IMR-90 (cell line): ENCODE measurements around the gene SEC22A. TPM values are rescaled to one million over a fixed set of nuclear protein-coding genes. Genes with fewer than 3 reads are reported as not detected.

ENCODE experiments used
- ATAC-seq: fragments of 200-7000 bp; cut with Tn5 transposase; 2 replicates; pipeline ENCODE4 v1.9.1; 2020; ENCODE audit warnings: low read depth, mild to moderate bottlenecking, moderate library complexity
- BruUV-seq: library from RNA; stranded (reverse); fragments of 400-500 nt; replicated peaks from 2 replicates; lab custom pipeline; 2021; lab: Mats Ljungman, UMichigan
- CTCF ChIA-PET: fragments of 300-600 bp; formaldehyde crosslinking; extraction: SDS; loops from one replicate; lab custom pipeline; 2021; ENCODE audit warnings: antibody characterized with exemption; lab: Yijun Ruan, JAX
- POLR2A ChIA-PET: fragments of 300-600 bp; sonication (Branson Sonifier 250); formaldehyde crosslinking; loops from one replicate; lab custom pipeline; 2022; ENCODE audit warnings: antibody characterized with exemption; ENCODE audit not compliant: unreplicated experiment; lab: Charles Lee
- DNase-seq: peaks from one replicate; pipeline ENCODE4 v3.0.0; 2013
- H2AFZ ChIP-seq: replicated peaks from 2 replicates; pipeline ENCODE3; 2013; ENCODE audit warnings: low read length, mild to moderate bottlenecking; ENCODE audit not compliant: poor library complexity
- H2AK5ac ChIP-seq: 2 replicates; pipeline ENCODE4 v1.6.1; 2013; ENCODE audit warnings: low read depth, low read length, inconsistent platforms
- H2AK9ac ChIP-seq: replicated peaks from 2 replicates; pipeline ENCODE3; 2013; ENCODE audit warnings: mild to moderate bottlenecking, low read depth, low read length, moderate library complexity; ENCODE audit not compliant: poor library complexity
- H2BK120ac ChIP-seq: 2 replicates; pipeline ENCODE4 v1.6.1; 2013; ENCODE audit warnings: low read depth, low read length, inconsistent platforms
- H2BK15ac ChIP-seq: 3 replicates; pipeline ENCODE4 v1.6.1; 2013; ENCODE audit warnings: low read depth, low read length, inconsistent platforms
- H2BK20ac ChIP-seq: 2 replicates; pipeline ENCODE4 v1.6.1; 2013; ENCODE audit warnings: low read depth, mild to moderate bottlenecking, inconsistent platforms, low read length, moderate library complexity
- H2BK5ac ChIP-seq: 2 replicates; pipeline ENCODE4 v1.6.1; 2013; ENCODE audit warnings: mild to moderate bottlenecking, low read depth, low read length, inconsistent platforms; ENCODE audit not compliant: poor library complexity, severe bottlenecking
- H3K14ac ChIP-seq: replicated peaks from 2 replicates; pipeline ENCODE4 v1.6.1; 2013; ENCODE audit warnings: low read depth, low read length, inconsistent platforms
- H3K18ac ChIP-seq: 2 replicates; pipeline ENCODE4 v1.6.1; 2013; ENCODE audit warnings: low read depth, low read length, control low read depth
- H3K23ac ChIP-seq: 2 replicates; pipeline ENCODE4 v1.6.1; 2013; ENCODE audit warnings: low read depth, low read length, inconsistent platforms
- H3K27ac ChIP-seq: 2 replicates; pipeline ENCODE4 v1.5.1; 2013; ENCODE audit warnings: mild to moderate bottlenecking, control low read depth, low read length; ENCODE audit not compliant: insufficient read depth
- H3K27me3 ChIP-seq: 2 replicates; pipeline ENCODE4 v1.6.1; 2013; ENCODE audit warnings: low read length; ENCODE audit not compliant: control insufficient read depth, insufficient read depth
- H3K36me3 ChIP-seq: 2 replicates; pipeline ENCODE4 v1.6.1; 2013; ENCODE audit warnings: low read length, mixed read lengths; ENCODE audit not compliant: control insufficient read depth, insufficient read depth
- H3K4ac ChIP-seq: 2 replicates; pipeline ENCODE4 v1.6.1; 2013; ENCODE audit warnings: low read depth, low read length, inconsistent platforms
- H3K4me1 ChIP-seq: 2 replicates; pipeline ENCODE4 v1.6.1; 2013; ENCODE audit warnings: low read length, mixed read lengths; ENCODE audit not compliant: control insufficient read depth, insufficient read depth
- H3K4me2 ChIP-seq: 2 replicates; pipeline ENCODE4 v1.6.1; 2013; ENCODE audit warnings: low read depth, mild to moderate bottlenecking, control low read depth, low read length, moderate library complexity
- H3K4me3 ChIP-seq: 2 replicates; pipeline ENCODE4 v1.5.1; 2013; ENCODE audit warnings: low read depth, mild to moderate bottlenecking, control low read depth, low read length, moderate library complexity; ENCODE audit not compliant: insufficient read depth
- H3K56ac ChIP-seq: 2 replicates; pipeline ENCODE4 v1.6.1; 2013; ENCODE audit warnings: low read length, inconsistent platforms; ENCODE audit not compliant: insufficient read depth; ENCODE audit errors: extremely low read depth
- H3K79me1 ChIP-seq, 2 experiments: 2 replicates each; pipeline ENCODE4 v1.6.1; 2013; ENCODE audit warnings: low read length in 2 of 2, inconsistent platforms in 1 of 2, low read depth in 1 of 2
- H3K9ac ChIP-seq: 2 replicates; pipeline ENCODE4 v1.6.1; 2013; ENCODE audit warnings: low read depth, low read length, control low read depth
- H3K9me1 ChIP-seq: 2 replicates; pipeline ENCODE4 v1.6.1; 2013; ENCODE audit warnings: low read length, inconsistent platforms; ENCODE audit not compliant: insufficient read depth
- H3K9me3 ChIP-seq: 2 replicates; pipeline ENCODE4 v1.6.1; 2013; ENCODE audit warnings: low read length; ENCODE audit not compliant: control insufficient read depth, insufficient read depth
- H4K20me1 ChIP-seq: 2 replicates; pipeline ENCODE4 v1.6.1; 2013; ENCODE audit warnings: low read length, inconsistent platforms; ENCODE audit not compliant: insufficient read depth
- H4K5ac ChIP-seq: 2 replicates; pipeline ENCODE4 v1.6.1; 2013; ENCODE audit warnings: mild to moderate bottlenecking, low read depth, low read length, control low read depth
- H4K8ac ChIP-seq, 2 experiments: 2 replicates each; pipeline ENCODE4 v1.6.1; 2013; ENCODE audit warnings: low read depth in 2 of 2, low read length in 2 of 2, control low read depth in 1 of 2, inconsistent platforms in 1 of 2
- H4K91ac ChIP-seq: 2 replicates; pipeline ENCODE4 v1.6.1; 2013; ENCODE audit warnings: low read depth, low read length, inconsistent platforms; ENCODE audit not compliant: insufficient read depth
- BHLHE40 ChIP-seq: fragments of 150-350 bp; IDR thresholded peaks from 2 replicates; pipeline ENCODE4 v1.6.1; 2016; ENCODE audit warnings: mild to moderate bottlenecking, low read depth, low read length
- CEBPB ChIP-seq: IDR thresholded peaks from 2 replicates; pipeline ENCODE4 v1.6.1; 2012; ENCODE audit warnings: low read depth, low read length, improper control_type of control experiment
- CHD1 ChIP-seq: IDR thresholded peaks from 2 replicates; pipeline ENCODE4 v1.6.1; 2012; ENCODE audit warnings: low read depth, low read length, improper control_type of control experiment
- CTCF ChIP-seq: conservative IDR thresholded peaks from 2 replicates; pipeline ENCODE4 v1.5.1; 2012; ENCODE audit warnings: mild to moderate bottlenecking, low read depth, low read length, improper control_type of control experiment
- ELK1 ChIP-seq: fragments of 150-350 bp; IDR thresholded peaks from 2 replicates; pipeline ENCODE4 v1.6.1; 2016; ENCODE audit warnings: low read depth, mild to moderate bottlenecking, low read length, moderate library complexity, borderline replicate concordance
- FOS ChIP-seq: fragments of 150-350 bp; IDR thresholded peaks from 2 replicates; pipeline ENCODE4 v1.6.1; 2016; ENCODE audit warnings: low read depth, low read length
- MAFK ChIP-seq: IDR thresholded peaks from 2 replicates; pipeline ENCODE4 v1.6.1; 2012; ENCODE audit warnings: low read depth, low read length, improper control_type of control experiment
- MAZ ChIP-seq: IDR thresholded peaks from 2 replicates; pipeline ENCODE4 v1.6.1; 2012; ENCODE audit warnings: low read depth, mild to moderate bottlenecking, low read length, improper control_type of control experiment, moderate library complexity, borderline replicate concordance
- NFE2L2 ChIP-seq: fragments of 150-350 bp; IDR thresholded peaks from 2 replicates; pipeline ENCODE4 v1.6.1; 2016; ENCODE audit warnings: low read depth, mild to moderate bottlenecking, low read length
- POLR2A ChIP-seq: IDR thresholded peaks from 2 replicates; pipeline ENCODE4 v1.6.1; 2012; ENCODE audit warnings: mild to moderate bottlenecking, low read depth, low read length
- RAD21 ChIP-seq: IDR thresholded peaks from 2 replicates; pipeline ENCODE4 v1.6.1; 2012; ENCODE audit warnings: low read length, improper control_type of control experiment
- RCOR1 ChIP-seq: IDR thresholded peaks from 2 replicates; pipeline ENCODE4 v1.6.1; 2012; ENCODE audit warnings: mild to moderate bottlenecking, low read length, improper control_type of control experiment; ENCODE audit not compliant: insufficient replicate concordance
- RFX5 ChIP-seq: IDR thresholded peaks from 2 replicates; pipeline ENCODE4 v1.8.0; 2012; ENCODE audit warnings: low read depth, mild to moderate bottlenecking, low read length, moderate library complexity
- SMC3 ChIP-seq: fragments of 150-350 bp; IDR thresholded peaks from 2 replicates; pipeline ENCODE4 v1.6.1; 2016; ENCODE audit warnings: low read depth, mild to moderate bottlenecking, antibody characterized with exemption, low read length, moderate library complexity
- USF2 ChIP-seq: fragments of 150-350 bp; IDR thresholded peaks from 2 replicates; pipeline ENCODE4 v1.6.1; 2017; ENCODE audit warnings: mild to moderate bottlenecking, antibody characterized with exemption, low read length, low read depth
- dilution Hi-C: fragments of 300-500 bp; cut with HindIII; formaldehyde crosslinking; loops from one replicate; pipeline ENCODE4 v1.14.3; 2018; ENCODE audit warnings: low sequenced_read_pairs; ENCODE audit not compliant: unreplicated experiment
- in situ Hi-C: fragments of 300-500 bp; cut with MboI; formaldehyde crosslinking; loops from 3 replicates; pipeline ENCODE4 v1.14.3; 2019; ENCODE audit warnings: low sequenced_read_pairs, inconsistent platforms, mixed read lengths
- intact Hi-C: fragments of 100-400 bp; cut with micrococcal nuclease; formaldehyde crosslinking; loops from 2 replicates; pipeline ENCODE4 v1.10.0; 2022
- polyA plus RNA-seq, 3 experiments: library from polyadenylated mRNA; depleted of rRNA; stranded (reverse); fragments of >200 nt; gene quantifications; 2 replicates each; pipeline ENCODE4 v1.2.3, GENCODE V29; 2012; ENCODE audit warnings: low replicate concordance in 1 of 3
- total RNA-seq: library from RNA; depleted of rRNA; stranded (reverse); fragments of >200 nt; gene quantifications from 2 replicates; pipeline ENCODE4 v1.2.3, GENCODE V29; 2012

SEC22A gene
- total and polyA plus RNA-seq, 2 of the 4 experiments (the other 2 are of a cell fraction), result 17.5 to 36.0 TPM

GRCh38 chr3:123168122-123168521 lies 33.6 kb upstream of the SEC22A start:
- H3K23ac ChIP-seq, result no peak overlapping the region
- no peak overlapping the region for H2BK15ac ChIP-seq
- H4K91ac ChIP-seq, result no peak overlapping the region
- in situ Hi-C loops, result no loop called here
- H3K27ac ChIP-seq, result no peak overlapping the region
- H4K20me1 ChIP-seq, result no peaks in the 10 kb centered on the region
- ChIA-PET CTCF (interaction anchor here (0.6 kb wide), 1 partner anchor 162 kb away, joined by 3 read pairs; no protein-coding TSS in a partner anchor), POLR2A (no interaction called here)
- no peak for ATAC-seq
- no peak overlapping the region for H2BK5ac ChIP-seq
- 0 out of 2 replicates have a peak, but pooled peaks cover 9% of the 10 kb centered on the region for H3K9me1 ChIP-seq
- no peak overlapping the region for H4K5ac ChIP-seq
- H3K27me3 ChIP-seq, result no peaks in the 10 kb centered on the region
- H3K4ac ChIP-seq, result no peak overlapping the region
- H3K4me2 ChIP-seq, result no peak overlapping the region
- no peak overlapping the region for H2BK120ac ChIP-seq
- H3K4me1 ChIP-seq, result peaks cover 5% of the 10 kb centered on the region; the same call in 1 of the 2 replicates
- no peaks in the 10 kb centered on the region for H3K79me1 ChIP-seq
- no peak for DNase-seq
- dilution Hi-C loops, result no loop called here
- no TSS peak for BruUV-seq
- TF ChIP-seq BHLHE40 (no peak), CHD1 (no peak), SMC3 (no peak), MAFK (no peak), CTCF (no peak), MAZ (no peak), POLR2A (no peak), FOS (no peak), RCOR1 (no peak), RAD21 (no peak), NFE2L2 (no peak), RFX5 (no peak), ELK1 (no peak), CEBPB (no peak), USF2 (no peak)
- no peak overlapping the region for H3K9ac ChIP-seq
- no peak overlapping the region for H2AFZ ChIP-seq
- no peaks in the 10 kb centered on the region for H3K9me3 ChIP-seq
- peaks cover 15% of the 10 kb centered on the region for H3K36me3 ChIP-seq
- no peak overlapping the region for H3K14ac ChIP-seq
- H4K8ac ChIP-seq, result no peak overlapping the region
- no peak overlapping the region for H2BK20ac ChIP-seq
- intact Hi-C loops, result no loop called here
- no peak overlapping the region for H3K56ac ChIP-seq
- H3K18ac ChIP-seq, result no peak overlapping the region
- H2AK5ac ChIP-seq, result no peak overlapping the region
- no peak overlapping the region for H2AK9ac ChIP-seq
- H3K4me3 ChIP-seq, result no peak overlapping the region
